ENCODE data around the gene ZNF692.
"Not testable (repeated sequence)": the region's sequence is repeated elsewhere in the genome, so short reads cannot be mapped to it uniquely, and the experiment has no call there.

Gene ZNF692

GRCh38 chr1:248807067-248807737 lies 51.7 kb downstream of the ZNF692 start:
- DNase-seq (ENCODE audit: low spot score), result no peak
- no peak overlapping the region for H3K27ac ChIP-seq (ENCODE audit: poor library complexity, severe bottlenecking)
- TF ChIP-seq CTCF (IDR thresholded peaks at IDR 0.05; ENCODE audit: poor library complexity, severe bottlenecking), result peak; percentile 48
- H3K9me3 ChIP-seq (ENCODE audit: severe bottlenecking), result no peaks in the 10 kb centered on the region
- H3K36me3 ChIP-seq (ENCODE audit: low read depth), result no peaks in the 10 kb centered on the region
- H3K27me3 ChIP-seq (ENCODE audit: insufficient read depth, poor library complexity, severe bottlenecking), result no peaks in the 10 kb centered on the region
- ATAC-seq (ENCODE audit: low read depth), result peak; percentile 53; the same call in 2 of the 3 replicates
- H3K4me1 ChIP-seq (ENCODE audit: insufficient read depth, poor library complexity, severe bottlenecking), result no peaks in the 10 kb centered on the region
- no peak overlapping the region for H3K4me3 ChIP-seq (ENCODE audit: severe bottlenecking)

- Histone ChIP-seq H3K27me3 (ENCODE audit: insufficient read depth, poor library complexity, severe bottlenecking) (no peaks in the 10 kb centered on the region), H3K4me3 (ENCODE audit: severe bottlenecking) (no peak overlapping the region), H3K27ac (ENCODE audit: poor library complexity, severe bottlenecking) (no peak overlapping the region), H3K36me3 (ENCODE audit: low read depth) (no peaks in the 10 kb centered on the region), H3K9me3 (ENCODE audit: severe bottlenecking) (no peaks in the 10 kb centered on the region), H3K4me1 (ENCODE audit: insufficient read depth, poor library complexity, severe bottlenecking) (no peaks in the 10 kb centered on the region)
- TF ChIP-seq CTCF (IDR thresholded peaks at IDR 0.05; ENCODE audit: poor library complexity, severe bottlenecking), result no peak
- DNase-seq (ENCODE audit: low spot score) (no peak), ATAC-seq (ENCODE audit: low read depth) (no peak)
Measured at GRCh38 chr1:248805876-248806275, 53.0 kb downstream of the ZNF692 start.

GRCh38 chr1:248804771-248805681 lies 53.9 kb downstream of the ZNF692 start:
- TF ChIP-seq CTCF (IDR thresholded peaks at IDR 0.05; ENCODE audit: poor library complexity, severe bottlenecking), result no peak
- Histone ChIP-seq H3K4me1 (ENCODE audit: insufficient read depth, poor library complexity, severe bottlenecking) (no peaks in the 10 kb centered on the region), H3K36me3 (ENCODE audit: low read depth) (no peaks in the 10 kb centered on the region), H3K27me3 (ENCODE audit: insufficient read depth, poor library complexity, severe bottlenecking) (no peaks in the 10 kb centered on the region), H3K27ac (ENCODE audit: poor library complexity, severe bottlenecking) (no peak overlapping the region), H3K9me3 (ENCODE audit: severe bottlenecking) (no peaks in the 10 kb centered on the region), H3K4me3 (ENCODE audit: severe bottlenecking) (no peak overlapping the region)
- DNase-seq (ENCODE audit: low spot score), result no peak
- no peak for ATAC-seq (ENCODE audit: low read depth)

GRCh38 chr1:248803501-248803900 lies 55.4 kb downstream of the ZNF692 start:
- not testable (repeated sequence) for H3K4me1 ChIP-seq (ENCODE audit: insufficient read depth, poor library complexity, severe bottlenecking)

GRCh38 chr1:248802454-248802853 lies 56.4 kb downstream of the ZNF692 start:
- no peaks in the 10 kb centered on the region for H3K4me1 ChIP-seq (ENCODE audit: insufficient read depth, poor library complexity, severe bottlenecking)

More at GRCh38 chr1:248803501-248803900, 55.4 kb downstream of the ZNF692 start:
- not testable (repeated sequence) for ATAC-seq (ENCODE audit: low read depth); DNase-seq (ENCODE audit: low spot score); H3K9me3 ChIP-seq (ENCODE audit: severe bottlenecking); H3K36me3 ChIP-seq (ENCODE audit: low read depth); H3K27ac ChIP-seq (ENCODE audit: poor library complexity, severe bottlenecking); H3K4me3 ChIP-seq (ENCODE audit: severe bottlenecking); H3K27me3 ChIP-seq (ENCODE audit: insufficient read depth, poor library complexity, severe bottlenecking)

More at GRCh38 chr1:248802454-248802853, 56.4 kb downstream of the ZNF692 start:
- Histone ChIP-seq H3K4me3 (ENCODE audit: severe bottlenecking) (no peak overlapping the region), H3K9me3 (ENCODE audit: severe bottlenecking) (no peaks in the 10 kb centered on the region), H3K36me3 (ENCODE audit: low read depth) (no peaks in the 10 kb centered on the region), H3K27me3 (ENCODE audit: insufficient read depth, poor library complexity, severe bottlenecking) (no peaks in the 10 kb centered on the region), H3K27ac (ENCODE audit: poor library complexity, severe bottlenecking) (no peak overlapping the region)
- DNase-seq (ENCODE audit: low spot score), result no peak
- no peak for TF ChIP-seq CTCF (IDR thresholded peaks at IDR 0.05; ENCODE audit: poor library complexity, severe bottlenecking)
- no peak for ATAC-seq (ENCODE audit: low read depth)
